ENCODE data around the gene NFU1. TPM values are rescaled to one million over a fixed set of nuclear protein-coding genes. Genes with fewer than 3 reads are reported as not detected.
A peak's percentile ranks its signal among the peaks of the same experiment; 100 is the strongest.

Gene NFU1
- total and polyA plus RNA-seq, 2 of the 8 experiments (the other 6 are each of a cell fraction or from before 2014, with no cell fraction given), result 18.4 to 45.5 TPM

GRCh38 chr2:69429491-69430183, 7.6 kb downstream of the NFU1 start:
- Histone ChIP-seq H3K79me1 (ENCODE audit: low read depth, low read length) (no peaks in the 10 kb centered on the region), H3K27me3 (replicated peaks in 1 of 4; ENCODE audit: control insufficient read depth in 3 of 4, extremely low read depth in 1 of 4, insufficient read depth in 3 of 4, low read length in 3 of 4) (no peaks in the 10 kb centered on the region), H2AFZ (ENCODE audit: low read length) (no peak overlapping the region), H2BK120ac (replicated peaks; ENCODE audit: low read depth, low read length) (no peak overlapping the region), H3K18ac (ENCODE audit: extremely low read depth, low read length) (no peak overlapping the region), H3K4me1 (replicated peaks in 1 of 4; ENCODE audit: control insufficient read depth in 3 of 4, insufficient read depth in 4 of 4, low read length in 3 of 4) (no peaks in the 10 kb centered on the region), H2BK12ac (ENCODE audit: low read depth, low read length) (no peak overlapping the region), H2BK5ac (ENCODE audit: low read depth, low read length) (no peak overlapping the region), H3K79me2 (ENCODE audit: control insufficient read depth in 1 of 2, insufficient read depth in 2 of 2, low read length in 2 of 2) (peaks cover 0 to 1% of the 10 kb centered on the region in 2 experiments; a peak in 1 of 4 replicates), H4K20me1 (replicated peaks in 1 of 2; ENCODE audit: control insufficient read depth in 1 of 2, insufficient read depth in 2 of 2, low read length in 2 of 2) (no peaks in the 10 kb centered on the region), H3K4me3 (ENCODE audit: extremely low read depth in 1 of 4, insufficient read depth in 2 of 4, low read depth in 3 of 4, low read length in 4 of 4) (no peak overlapping the region), H2BK20ac (ENCODE audit: low read length) (no peak overlapping the region), H3K4ac (replicated peaks; ENCODE audit: insufficient read length, low read depth, low read length) (no peak overlapping the region), H3K9ac (replicated peaks in 1 of 4; ENCODE audit: extremely low read depth in 1 of 4, low read depth in 3 of 4, low read length in 3 of 4) (no peak overlapping the region), H3K27ac (ENCODE audit: low read depth, low read length) (no peak overlapping the region), H2AK5ac (ENCODE audit: low read depth, low read length) (no peak overlapping the region), H3K4me2 (ENCODE audit: insufficient read depth in 1 of 2, low read depth in 2 of 2, low read length in 2 of 2) (no peak overlapping the region), H3K14ac (ENCODE audit: insufficient read length) (no peak overlapping the region), H3K23ac (ENCODE audit: insufficient read length) (no peak overlapping the region), H3K36me3 (ENCODE audit: control insufficient read depth in 2 of 4, insufficient read depth in 4 of 4, low read length in 3 of 4) (peaks cover 0 to 3% (median 1%) of the 10 kb centered on the region in 4 experiments; a peak in 2 of 8 replicates), H4K91ac (replicated peaks; ENCODE audit: insufficient read length, low read length) (no peak overlapping the region), H4K8ac (ENCODE audit: extremely low read depth, insufficient read depth, low read length) (no peak overlapping the region), H2BK15ac (ENCODE audit: low read length) (no peak overlapping the region), H3K23me2 (ENCODE audit: low read depth, low read length) (no peaks in the 10 kb centered on the region), H3K56ac (replicated peaks; ENCODE audit: insufficient read length, low read depth, low read length) (no peak overlapping the region), H4K5ac (ENCODE audit: insufficient read length, low read depth, low read length) (no peak overlapping the region), H3K9me3 (ENCODE audit: insufficient read depth in 2 of 2, low read depth in 1 of 2, low read length in 1 of 2) (no peaks in the 10 kb centered on the region)
- POLR2A ChIA-PET (ENCODE audit: partially characterized antibody), result interaction anchor here (0.6 kb wide), 1 partner anchor 968 kb away, joined by 3 read pairs; no protein-coding TSS in a partner anchor
- CTCF ChIA-PET (ENCODE audit: partially characterized antibody), result interaction anchor here (0.6 to 1.6 kb wide), 4 partner anchors 12 to 232 kb away, joined by 3 to 4 read pairs (median 4); partner anchors contain the start of gene AAK1
- 92% methylated on average over 6 of the region's 6 CpGs; no CpG with 5 or more reads in 1 of the 2 experiments for WGBS, 2 experiments (ENCODE audit: extremely low coverage in 1 of 2, insufficient coverage in 1 of 2, insufficient read length in 1 of 2, insufficient replicate concordance in 2 of 2, low coverage in 1 of 2, low lambda C conversion rate in 2 of 2, missing lambda C conversion rate in 1 of 2)
- DNase-seq (ENCODE audit: low read depth in 1 of 2, low spot score in 2 of 2) (peak in 1 of 2 experiments; percentile 17), FAIRE-seq (no peak)
- TF ChIP-seq SP4 (IDR thresholded peaks at IDR 0.05; ENCODE audit: low read length) (no peak), FOSL1 (IDR thresholded peaks at IDR 0.05; ENCODE audit: insufficient read depth, low read depth, low read length) (no peak), TAF7 (optimal IDR thresholded peaks at IDR 0.05; ENCODE audit: borderline replicate concordance, low read depth, low read length) (no peak), SIX5 (IDR thresholded peaks at IDR 0.05; ENCODE audit: low read depth, low read length) (no peak), KDM1A (IDR thresholded peaks at IDR 0.05; ENCODE audit: borderline replicate concordance, low read length) (no peak), RXRA (IDR thresholded peaks at IDR 0.05; ENCODE audit: insufficient read depth, low read depth, low read length) (no peak), SIRT6 (IDR thresholded peaks at IDR 0.05; ENCODE audit: low read length) (no peak), CTBP2 (IDR thresholded peaks at IDR 0.05; ENCODE audit: borderline replicate concordance, insufficient read depth, insufficient read length, low read length) (no peak), POU5F1 (IDR thresholded peaks at IDR 0.05; ENCODE audit: low read depth, low read length) (no peak), E2F6 (IDR thresholded peaks at IDR 0.05) (no peak), EZH2 (IDR thresholded peaks at IDR 0.05; ENCODE audit: low read depth, low read length, severe bottlenecking) (no peak), JUN (IDR thresholded peaks at IDR 0.05; ENCODE audit: low read depth, low read length) (no peak), TCF12 (IDR thresholded peaks at IDR 0.05; ENCODE audit: low read depth, low read length) (no peak)
